GM12872 (cell line): ENCODE data around the gene SYNJ1.

ENCODE experiments used
- TF ChIP-seq, protein P1 (sequence below): IDR thresholded peaks from 3 replicates; pipeline ENCODE4 v1.5.1; 2011; ENCODE audit warnings: low read depth, mild to moderate bottlenecking, low read length, moderate library complexity; ENCODE audit not compliant: insufficient read depth

The SYNJ1 gene

DNA sequence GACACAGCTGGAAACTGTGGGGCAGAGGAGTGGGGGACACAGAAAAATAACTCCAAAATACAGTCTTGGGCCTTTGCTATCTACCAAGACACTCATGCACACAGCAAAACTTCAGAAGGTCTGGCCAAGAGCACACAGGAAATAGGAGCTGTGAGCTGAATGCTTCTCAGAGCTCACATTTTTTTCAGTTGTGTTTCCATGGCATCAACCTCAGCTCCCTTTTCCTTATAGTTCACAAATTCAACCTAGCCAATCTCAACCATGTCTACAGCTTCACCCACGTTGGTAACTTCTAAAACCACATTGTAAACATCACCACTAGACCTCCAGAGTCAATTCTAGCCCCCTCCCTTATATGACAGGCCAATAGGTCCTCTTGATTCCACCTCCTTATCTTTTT lies 19.6 kb upstream of the SYNJ1 start:
- TF ChIP-seq, protein P1, sequence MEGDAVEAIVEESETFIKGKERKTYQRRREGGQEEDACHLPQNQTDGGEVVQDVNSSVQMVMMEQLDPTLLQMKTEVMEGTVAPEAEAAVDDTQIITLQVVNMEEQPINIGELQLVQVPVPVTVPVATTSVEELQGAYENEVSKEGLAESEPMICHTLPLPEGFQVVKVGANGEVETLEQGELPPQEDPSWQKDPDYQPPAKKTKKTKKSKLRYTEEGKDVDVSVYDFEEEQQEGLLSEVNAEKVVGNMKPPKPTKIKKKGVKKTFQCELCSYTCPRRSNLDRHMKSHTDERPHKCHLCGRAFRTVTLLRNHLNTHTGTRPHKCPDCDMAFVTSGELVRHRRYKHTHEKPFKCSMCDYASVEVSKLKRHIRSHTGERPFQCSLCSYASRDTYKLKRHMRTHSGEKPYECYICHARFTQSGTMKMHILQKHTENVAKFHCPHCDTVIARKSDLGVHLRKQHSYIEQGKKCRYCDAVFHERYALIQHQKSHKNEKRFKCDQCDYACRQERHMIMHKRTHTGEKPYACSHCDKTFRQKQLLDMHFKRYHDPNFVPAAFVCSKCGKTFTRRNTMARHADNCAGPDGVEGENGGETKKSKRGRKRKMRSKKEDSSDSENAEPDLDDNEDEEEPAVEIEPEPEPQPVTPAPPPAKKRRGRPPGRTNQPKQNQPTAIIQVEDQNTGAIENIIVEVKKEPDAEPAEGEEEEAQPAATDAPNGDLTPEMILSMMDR = no peak

DNA sequence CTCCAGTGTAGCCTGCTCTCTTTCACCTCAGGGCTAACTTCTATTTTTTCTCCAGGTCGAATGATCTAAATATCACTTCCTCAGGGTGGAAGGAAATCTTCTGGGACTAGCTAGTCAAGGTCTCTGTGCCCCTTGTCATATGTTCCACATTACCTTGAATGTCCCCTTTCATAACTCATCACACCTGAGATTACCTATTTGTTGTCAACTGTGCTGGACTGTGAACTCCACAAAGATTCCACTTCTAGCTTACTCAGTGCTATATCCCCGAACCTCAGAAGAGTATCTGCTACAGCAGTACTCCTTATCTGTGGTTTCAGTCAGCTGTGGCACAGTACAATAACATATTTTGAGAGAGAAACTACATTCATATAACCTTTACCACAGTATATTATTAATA lies 14.6 kb upstream of the SYNJ1 start:
- TF ChIP-seq, protein P1 = no peak

DNA sequence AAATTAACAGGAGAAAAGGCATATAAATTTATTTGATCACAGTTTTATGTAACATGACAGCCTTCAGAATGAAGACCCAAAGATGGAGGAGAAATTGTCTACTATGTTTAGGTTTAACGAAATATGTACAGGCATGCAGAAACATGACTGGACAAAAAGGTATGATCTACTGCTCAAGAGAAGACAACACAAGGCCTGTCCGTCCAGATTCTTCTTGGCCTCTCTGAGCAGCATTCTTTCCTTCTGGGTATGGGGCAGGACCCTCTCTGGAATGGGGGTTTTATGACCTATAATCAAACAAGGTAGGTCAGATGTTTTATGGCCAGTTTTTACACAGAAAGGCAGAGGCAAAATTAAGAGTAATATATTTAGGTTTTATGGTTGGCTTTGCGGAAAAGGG lies 13.5 kb upstream of the SYNJ1 start:
- TF ChIP-seq, protein P1 = no peak

DNA sequence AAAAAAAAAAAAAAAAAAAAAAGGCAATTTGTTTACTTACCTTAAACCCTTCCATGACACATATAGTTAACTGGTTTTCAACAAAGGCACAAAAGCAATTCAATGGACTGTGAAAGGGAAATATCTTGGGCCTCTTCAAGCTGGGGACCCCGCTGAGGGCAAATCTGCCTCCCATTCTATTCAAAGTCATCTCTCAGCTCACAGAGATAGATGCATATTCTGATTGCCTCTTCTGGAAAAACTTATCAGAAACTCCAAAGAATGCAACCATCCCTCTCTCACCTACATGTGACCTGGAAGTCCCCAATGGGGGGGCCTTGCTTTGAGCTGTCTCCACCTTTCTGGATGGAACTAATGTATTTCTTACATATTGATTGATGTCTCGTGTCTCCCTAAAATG lies 12.1 kb upstream of the SYNJ1 start:
- TF ChIP-seq, protein P1 = no peak

DNA sequence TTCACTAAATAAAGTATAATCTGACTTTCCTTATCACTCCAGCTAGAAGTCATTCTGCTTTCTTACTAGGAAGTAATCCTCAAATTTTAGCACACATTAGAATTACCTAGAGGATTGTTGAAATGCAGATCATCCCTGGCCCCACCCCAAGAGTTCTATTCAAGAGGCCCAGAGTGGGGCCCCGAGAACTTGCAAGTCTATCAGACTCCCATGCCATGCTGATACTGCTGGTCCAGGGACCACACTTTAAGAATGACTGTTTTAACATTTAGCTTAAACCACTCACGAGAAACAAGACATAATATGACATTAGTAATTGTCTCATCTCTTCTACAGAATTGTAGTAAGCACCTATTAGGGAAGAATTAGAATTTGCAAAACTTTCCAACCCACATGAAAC lies 7.7 kb upstream of the SYNJ1 start:
- TF ChIP-seq, protein P1 = no peak

DNA sequence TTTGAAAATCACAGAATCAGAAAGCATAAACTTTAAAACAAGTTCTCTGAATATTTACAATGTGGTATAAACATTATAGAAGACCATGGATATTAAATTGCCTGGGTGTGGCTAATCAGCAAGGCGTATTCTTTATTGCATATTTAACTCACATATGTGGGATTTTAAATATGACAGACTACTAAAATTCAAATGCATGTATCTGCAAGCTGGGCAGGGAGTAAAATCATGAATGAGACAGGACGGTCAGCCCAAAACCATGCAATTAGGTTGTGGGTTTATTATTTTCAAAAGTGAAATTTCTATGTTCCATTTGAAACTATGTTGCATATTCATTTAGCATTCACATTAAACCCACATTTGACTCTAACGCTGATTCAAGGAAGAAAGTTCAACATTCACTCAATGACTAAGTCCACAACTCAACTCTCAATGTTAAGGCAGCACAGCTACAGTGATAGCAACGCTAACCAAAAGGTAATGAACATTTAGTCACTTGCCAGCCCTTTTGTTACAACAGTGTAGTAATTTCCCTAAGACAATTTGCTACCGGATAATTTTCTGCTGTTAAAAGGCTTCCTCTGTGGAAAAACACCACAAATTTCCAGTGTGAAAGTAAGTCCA lies 6.3 kb upstream of the SYNJ1 start:
- TF ChIP-seq, protein P1 = no peak

DNA sequence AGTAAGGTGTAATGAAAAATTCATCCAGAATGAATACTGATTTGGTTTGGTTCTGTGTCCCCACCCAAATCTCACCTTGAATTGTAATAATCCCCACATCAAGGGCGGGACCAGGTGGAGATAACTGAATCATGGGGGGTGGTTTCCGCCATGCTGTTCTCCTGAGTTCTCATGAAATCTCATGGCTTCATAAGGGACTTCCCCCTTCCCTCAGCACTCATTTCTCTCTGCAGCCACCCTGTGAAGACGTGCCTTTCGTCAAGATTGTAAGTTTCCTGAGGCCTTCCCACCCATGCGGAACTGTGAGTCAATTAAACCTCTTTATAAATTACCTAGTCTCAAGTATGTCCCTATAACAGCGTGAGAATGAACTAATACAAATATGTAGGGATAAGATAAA lies 5.5 kb upstream of the SYNJ1 start:
- TF ChIP-seq, protein P1 = no peak
